ENCODE results near the gene ENTPD2. TPM values are rescaled to one million over a fixed set of nuclear protein-coding genes. Genes with fewer than 3 reads are reported as not detected.

Gene ENTPD2
- total and polyA plus RNA-seq, 9 of the 15 experiments (the other 6 are each of a cell fraction or from before 2014, with no cell fraction given): 0.04 to 0.60 (median 0.14) TPM; not detected in 4

DNA sequence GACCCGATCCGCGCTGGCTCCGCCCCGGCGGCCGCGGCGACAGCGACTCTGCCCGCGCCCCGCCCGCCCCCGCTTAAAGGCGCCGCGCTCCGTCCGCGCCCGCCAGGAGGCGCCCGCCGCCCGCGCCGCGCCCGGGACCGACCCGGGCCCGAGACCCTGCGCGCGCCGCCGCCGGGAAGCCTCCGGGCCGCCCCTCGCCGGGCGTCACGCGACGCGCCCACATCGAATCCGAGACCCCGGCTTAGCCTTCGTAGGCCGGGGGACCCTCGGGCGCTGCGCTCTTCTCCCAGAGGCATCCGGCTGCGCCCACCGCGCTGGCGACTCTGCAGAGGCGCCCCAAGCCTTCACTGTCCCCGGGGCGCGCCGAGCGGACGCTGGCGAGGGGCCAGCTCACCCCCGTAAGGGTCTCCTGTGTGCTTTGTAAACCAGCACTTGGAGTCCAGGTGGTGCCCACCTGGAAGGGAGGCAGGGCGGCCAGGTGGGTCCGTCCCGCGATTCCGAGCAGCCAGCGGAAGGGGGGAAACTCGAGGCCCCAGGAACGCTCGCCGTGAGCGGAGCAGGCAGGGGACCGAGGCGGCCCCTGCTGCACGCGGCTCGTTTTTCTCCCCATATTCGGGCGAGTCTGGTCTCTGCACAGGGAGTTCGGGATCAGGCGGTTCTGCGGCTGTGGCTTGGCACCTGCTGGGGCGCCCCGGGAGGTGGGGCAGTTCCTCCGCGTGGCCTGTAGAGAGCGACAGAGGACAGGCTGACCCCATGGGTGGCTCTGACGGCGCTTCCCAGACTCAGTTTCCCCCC is 25.4 kb downstream of the ENTPD2 start (continued):
- TF ChIP-seq, protein P1, sequence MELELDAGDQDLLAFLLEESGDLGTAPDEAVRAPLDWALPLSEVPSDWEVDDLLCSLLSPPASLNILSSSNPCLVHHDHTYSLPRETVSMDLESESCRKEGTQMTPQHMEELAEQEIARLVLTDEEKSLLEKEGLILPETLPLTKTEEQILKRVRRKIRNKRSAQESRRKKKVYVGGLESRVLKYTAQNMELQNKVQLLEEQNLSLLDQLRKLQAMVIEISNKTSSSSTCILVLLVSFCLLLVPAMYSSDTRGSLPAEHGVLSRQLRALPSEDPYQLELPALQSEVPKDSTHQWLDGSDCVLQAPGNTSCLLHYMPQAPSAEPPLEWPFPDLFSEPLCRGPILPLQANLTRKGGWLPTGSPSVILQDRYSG (tag; conservative IDR thresholded peaks at IDR 0.05; ENCODE audit: low read depth): no peak
- TF ChIP-seq TOE1 (IDR thresholded peaks at IDR 0.05; ENCODE audit: borderline replicate concordance) (no peak), TOE1 (CRISPR knock-in tag; IDR thresholded peaks at IDR 0.05; ENCODE audit: borderline replicate concordance, low read depth) (0 out of 2 replicates have a peak, but pooled peaks have one; percentile 60), RFX7 (CRISPR knock-in tag; IDR thresholded peaks at IDR 0.05) (no peak), CXXC5 (CRISPR knock-in tag; IDR thresholded peaks at IDR 0.05) (peak; percentile 53; the same call in 1 of the 2 replicates), ZNF57 (CRISPR knock-in tag; IDR thresholded peaks at IDR 0.05) (no peak), MAX (CRISPR knock-in tag; IDR thresholded peaks at IDR 0.05) (peak; percentile 77), ILK (tag; IDR thresholded peaks at IDR 0.05; ENCODE audit: borderline replicate concordance, low read depth) (no peak), MECOM (CRISPR knock-in tag; IDR thresholded peaks at IDR 0.05) (no peak), PHF21A (IDR thresholded peaks at IDR 0.05; ENCODE audit: borderline replicate concordance, low read depth) (no peak), SPI1 (IDR thresholded peaks at IDR 0.05; ENCODE audit: borderline replicate concordance, low read depth, low read length) (no peak), TRIM24 (IDR thresholded peaks at IDR 0.05) (no peak), ZNF766 (CRISPR knock-in tag; conservative IDR thresholded peaks at IDR 0.05) (peak; percentile 57; the same call in 1 of the 2 replicates), HDAC2 (IDR thresholded peaks at IDR 0.05) (0 out of 2 replicates have a peak, but pooled peaks have one; percentile 11), PHTF2 (CRISPR knock-in tag; IDR thresholded peaks at IDR 0.05) (no peak), ZBTB7A (IDR thresholded peaks at IDR 0.05; ENCODE audit: borderline replicate concordance, control insufficient read depth, low read depth, low read length) (peak; percentile 70; the same call in 1 of the 2 replicates), ARHGAP35 (IDR thresholded peaks at IDR 0.05; ENCODE audit: partially characterized antibody) (no peak)
- TF ChIP-seq, protein P2, sequence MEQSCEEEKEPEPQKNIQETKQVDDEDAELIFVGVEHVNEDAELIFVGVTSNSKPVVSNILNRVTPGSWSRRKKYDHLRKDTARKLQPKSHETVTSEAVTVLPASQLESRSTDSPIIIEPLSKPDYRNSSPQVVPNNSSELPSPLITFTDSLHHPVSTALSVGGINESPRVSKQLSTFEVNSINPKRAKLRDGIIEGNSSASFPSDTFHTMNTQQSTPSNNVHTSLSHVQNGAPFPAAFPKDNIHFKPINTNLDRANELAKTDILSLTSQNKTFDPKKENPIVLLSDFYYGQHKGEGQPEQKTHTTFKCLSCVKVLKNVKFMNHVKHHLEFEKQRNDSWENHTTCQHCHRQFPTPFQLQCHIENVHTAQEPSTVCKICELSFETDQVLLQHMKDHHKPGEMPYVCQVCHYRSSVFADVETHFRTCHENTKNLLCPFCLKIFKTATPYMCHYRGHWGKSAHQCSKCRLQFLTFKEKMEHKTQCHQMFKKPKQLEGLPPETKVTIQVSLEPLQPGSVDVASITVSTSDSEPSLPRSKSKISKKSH (CRISPR knock-in tag; IDR thresholded peaks at IDR 0.05): no peak
- TF ChIP-seq, protein P3, sequence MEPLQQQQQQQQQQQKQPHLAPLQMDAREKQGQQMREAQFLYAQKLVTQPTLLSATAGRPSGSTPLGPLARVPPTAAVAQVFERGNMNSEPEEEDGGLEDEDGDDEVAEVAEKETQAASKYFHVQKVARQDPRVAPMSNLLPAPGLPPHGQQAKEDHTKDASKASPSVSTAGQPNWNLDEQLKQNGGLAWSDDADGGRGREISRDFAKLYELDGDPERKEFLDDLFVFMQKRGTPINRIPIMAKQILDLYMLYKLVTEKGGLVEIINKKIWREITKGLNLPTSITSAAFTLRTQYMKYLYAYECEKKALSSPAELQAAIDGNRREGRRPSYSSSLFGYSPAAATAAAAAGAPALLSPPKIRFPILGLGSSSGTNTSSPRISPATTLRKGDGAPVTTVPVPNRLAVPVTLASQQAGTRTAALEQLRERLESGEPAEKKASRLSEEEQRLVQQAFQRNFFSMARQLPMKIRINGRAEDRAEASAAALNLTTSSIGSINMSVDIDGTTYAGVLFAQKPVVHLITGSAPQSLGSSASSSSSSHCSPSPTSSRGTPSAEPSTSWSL (CRISPR knock-in tag; IDR thresholded peaks at IDR 0.05; ENCODE audit: borderline replicate concordance): no peak
- TF ChIP-seq, protein P4, sequence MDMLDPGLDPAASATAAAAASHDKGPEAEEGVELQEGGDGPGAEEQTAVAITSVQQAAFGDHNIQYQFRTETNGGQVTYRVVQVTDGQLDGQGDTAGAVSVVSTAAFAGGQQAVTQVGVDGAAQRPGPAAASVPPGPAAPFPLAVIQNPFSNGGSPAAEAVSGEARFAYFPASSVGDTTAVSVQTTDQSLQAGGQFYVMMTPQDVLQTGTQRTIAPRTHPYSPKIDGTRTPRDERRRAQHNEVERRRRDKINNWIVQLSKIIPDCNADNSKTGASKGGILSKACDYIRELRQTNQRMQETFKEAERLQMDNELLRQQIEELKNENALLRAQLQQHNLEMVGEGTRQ (CRISPR knock-in tag; IDR thresholded peaks at IDR 0.05): no peak

Data from K562 (cell line).